Parathyroid adenoma (tissue), 2 donors: ENCODE results near the gene FOXA1.

Source experiments
- H2AFZ ChIP-seq: fragments of 300-600 bp; sonication (generic); one replicate; pipeline ENCODE4 v1.7.0; 2017; ENCODE audit warnings: antibody characterized with exemption, mild to moderate bottlenecking
- H3K27ac ChIP-seq: fragments of 300-600 bp; sonication (generic); one replicate; pipeline ENCODE4 v1.7.0; 2017
- H3K27me3 ChIP-seq: fragments of 300-600 bp; sonication (generic); one replicate; pipeline ENCODE4 v1.7.0; 2017; ENCODE audit warnings: low read length; ENCODE audit not compliant: control insufficient read depth, insufficient read depth
- H3K36me3 ChIP-seq: fragments of 300-600 bp; sonication (generic); one replicate; pipeline ENCODE4 v1.7.0; 2017; ENCODE audit warnings: low read length; ENCODE audit not compliant: control insufficient read depth, insufficient read depth
- H3K4me1 ChIP-seq: fragments of 300-600 bp; sonication (generic); one replicate; pipeline ENCODE4 v1.7.0; 2017; ENCODE audit warnings: control low read depth
- H3K4me2 ChIP-seq: fragments of 300-600 bp; sonication (generic); one replicate; pipeline ENCODE4 v1.7.0; 2017; ENCODE audit warnings: low read length
- H3K4me3 ChIP-seq: fragments of 300-600 bp; sonication (generic); one replicate; pipeline ENCODE4 v1.7.0; 2017; ENCODE audit warnings: low read depth, low read length
- H3K79me2 ChIP-seq: fragments of 300-600 bp; sonication (generic); one replicate; pipeline ENCODE4 v1.7.0; 2017; ENCODE audit warnings: control low read depth
- H3K9ac ChIP-seq: fragments of 300-600 bp; sonication (generic); one replicate; pipeline ENCODE4 v1.7.0; 2017; ENCODE audit warnings: mild to moderate bottlenecking
- H3K9me3 ChIP-seq: fragments of 300-600 bp; sonication (generic); one replicate; pipeline ENCODE4 v1.7.0; 2017; ENCODE audit warnings: low read length; ENCODE audit not compliant: control insufficient read depth
- CTCF ChIP-seq: fragments of 300-600 bp; sonication (generic); IDR thresholded peaks from one replicate; pipeline ENCODE4 v1.7.0; 2017; ENCODE audit warnings: antibody characterized with exemption, mild to moderate bottlenecking
- donor health status: primary hyperparathyroidism.

The FOXA1 gene

GRCh38 chr14:37593511-37594237 lies 1.4 kb downstream of the FOXA1 start:
- peaks cover 3% of the 10 kb centered on the region for H3K9me3 ChIP-seq
- H3K4me1 ChIP-seq: no peaks in the 10 kb centered on the region
- H3K4me3 ChIP-seq: no peak overlapping the region
- no peak for TF ChIP-seq CTCF
- H3K79me2 ChIP-seq: no peaks in the 10 kb centered on the region
- no peaks in the 10 kb centered on the region for H3K36me3 ChIP-seq
- no peak overlapping the region for H3K9ac ChIP-seq
- H2AFZ ChIP-seq: no peak overlapping the region
- H3K27me3 ChIP-seq: peaks cover 46% of the 10 kb centered on the region
- H3K4me2 ChIP-seq: no peak overlapping the region
- H3K27ac ChIP-seq: no peak overlapping the region

GRCh38 chr14:37592482-37593408 lies 2.3 kb downstream of the FOXA1 start:
- no peak for TF ChIP-seq CTCF
- Histone ChIP-seq H3K27ac (no peak overlapping the region), H3K79me2 (no peaks in the 10 kb centered on the region), H3K9ac (no peak overlapping the region), H3K4me2 (no peak overlapping the region), H2AFZ (no peak overlapping the region), H3K36me3 (no peaks in the 10 kb centered on the region), H3K9me3 (peaks cover 3% of the 10 kb centered on the region), H3K4me3 (no peak overlapping the region), H3K27me3 (peaks cover 40% of the 10 kb centered on the region), H3K4me1 (no peaks in the 10 kb centered on the region)

GRCh38 chr14:37591941-37592481 lies 3.0 kb downstream of the FOXA1 start:
- Histone ChIP-seq H3K27ac (no peak overlapping the region), H3K9me3 (peaks cover 3% of the 10 kb centered on the region), H3K4me3 (no peak overlapping the region), H3K9ac (no peak overlapping the region), H3K27me3 (peaks cover 40% of the 10 kb centered on the region), H3K36me3 (no peaks in the 10 kb centered on the region), H2AFZ (no peak overlapping the region), H3K79me2 (no peaks in the 10 kb centered on the region), H3K4me1 (no peaks in the 10 kb centered on the region), H3K4me2 (no peak overlapping the region)
- no peak for TF ChIP-seq CTCF

- H3K9me3 ChIP-seq: peaks cover 6% of the 10 kb centered on the region
- no peak overlapping the region for H3K9ac ChIP-seq
- H3K79me2 ChIP-seq: no peaks in the 10 kb centered on the region
- no peaks in the 10 kb centered on the region for H3K36me3 ChIP-seq
- H3K4me2 ChIP-seq: no peak overlapping the region
- H2AFZ ChIP-seq: no peak overlapping the region
- no peak overlapping the region for H3K4me3 ChIP-seq
- H3K27me3 ChIP-seq: peaks cover 41% of the 10 kb centered on the region
- H3K4me1 ChIP-seq: no peaks in the 10 kb centered on the region
- H3K27ac ChIP-seq: no peak overlapping the region
- TF ChIP-seq CTCF: no peak
Observed at GRCh38 chr14:37591311-37591940, 3.6 kb downstream of the FOXA1 start.
